Mucosa of descending colon (tissue), 3 donors: ENCODE data around the gene SLC13A2. TPM values are rescaled to one million over a fixed set of nuclear protein-coding genes. Genes with fewer than 3 reads are reported as not detected.

Experiments
- ATAC-seq: fragments of 200-7000 bp; cut with Tn5 transposase; one replicate; pipeline ENCODE4 v1.9.1; 2020; ENCODE audit warnings: mild to moderate bottlenecking, moderate library complexity
- DNase-seq, 3 donors: peaks; one replicate each; pipeline ENCODE4 v3.0.0-alpha.2; 2020
- H3K36me3 ChIP-seq: fragments of 200-600 bp; one replicate; pipeline ENCODE4 v1.8.0; 2021; ENCODE audit warnings: low read depth, mild to moderate bottlenecking
- H3K4me1 ChIP-seq: fragments of 200-600 bp; one replicate; pipeline ENCODE4 v1.8.0; 2021; ENCODE audit warnings: low read depth, mild to moderate bottlenecking
- H3K4me3 ChIP-seq: fragments of 200-600 bp; one replicate; pipeline ENCODE4 v1.8.0; 2021; ENCODE audit warnings: mild to moderate bottlenecking
- H3K9me3 ChIP-seq: fragments of 200-600 bp; one replicate; pipeline ENCODE4 v1.8.0; 2021; ENCODE audit warnings: mild to moderate bottlenecking
- intact Hi-C, 2 donors: fragments of 100-400 bp; cut with DNase I in 1 of 2; cut with micrococcal nuclease in 1 of 2; formaldehyde crosslinking; loops; one replicate each; pipeline versions ENCODE4 v1.11.0 to v1.11.1; 2022; cut with DNase I, micrococcal nuclease
- total RNA-seq, 3 donors: library from RNA; stranded (reverse); fragmentation: NEBNext Ultra II Directional in 2 of 3; extraction: Animal tissue kit (Norgen Biotek cat#: 25700) in 2 of 3; gene quantifications; one replicate each; pipeline versions ENCODE4 v1.2.1 to v1.2.4, GENCODE V29; 2021 to 2023
- TF ChIP-seq, protein P1 (sequence below): fragments of 200-600 bp; IDR thresholded peaks from one replicate; pipeline ENCODE4 v1.8.0; 2022; ENCODE audit warnings: antibody characterized with exemption, mild to moderate bottlenecking
- donor health status: DM: no; HTN: no; CAD: no; lungs with moderate emphysema.
- donor health status: DM: no; HTN: no; CAD: no.
- donor health status: DM: no; HTN: yes; CAD: no.

The SLC13A2 gene
- total RNA-seq, 3 donors from 2014 or later = 14.9 to 87.0 (median 17.1) TPM

DNA sequence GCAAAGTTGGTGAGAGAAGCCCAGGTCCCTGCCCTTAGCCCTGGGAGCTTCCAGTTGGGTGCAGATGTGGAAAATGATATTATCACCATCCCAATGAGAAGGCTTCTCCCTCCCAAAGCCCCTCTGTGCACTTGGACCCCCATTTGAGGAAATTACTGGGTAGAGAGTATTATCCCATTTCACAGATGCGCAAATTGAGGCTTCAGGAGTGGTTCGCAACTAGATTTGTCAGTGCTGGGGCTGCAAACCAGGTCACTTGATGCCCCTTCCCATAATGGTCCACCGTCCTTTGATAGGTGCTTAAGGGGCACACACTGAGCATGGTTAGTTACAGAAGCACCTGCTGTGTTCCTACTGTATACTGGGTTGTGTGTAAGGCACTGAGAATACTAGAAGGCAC, 18.4 kb downstream of the SLC13A2 start:
- Histone ChIP-seq H3K9me3 (no peaks in the 10 kb centered on the region), H3K36me3 (no peaks in the 10 kb centered on the region), H3K4me3 (no peak overlapping the region), H3K4me1 (no peaks in the 10 kb centered on the region)
- intact Hi-C loops = no loop called here
- ATAC-seq (no peak), DNase-seq (no peak)
- TF ChIP-seq, protein P1, sequence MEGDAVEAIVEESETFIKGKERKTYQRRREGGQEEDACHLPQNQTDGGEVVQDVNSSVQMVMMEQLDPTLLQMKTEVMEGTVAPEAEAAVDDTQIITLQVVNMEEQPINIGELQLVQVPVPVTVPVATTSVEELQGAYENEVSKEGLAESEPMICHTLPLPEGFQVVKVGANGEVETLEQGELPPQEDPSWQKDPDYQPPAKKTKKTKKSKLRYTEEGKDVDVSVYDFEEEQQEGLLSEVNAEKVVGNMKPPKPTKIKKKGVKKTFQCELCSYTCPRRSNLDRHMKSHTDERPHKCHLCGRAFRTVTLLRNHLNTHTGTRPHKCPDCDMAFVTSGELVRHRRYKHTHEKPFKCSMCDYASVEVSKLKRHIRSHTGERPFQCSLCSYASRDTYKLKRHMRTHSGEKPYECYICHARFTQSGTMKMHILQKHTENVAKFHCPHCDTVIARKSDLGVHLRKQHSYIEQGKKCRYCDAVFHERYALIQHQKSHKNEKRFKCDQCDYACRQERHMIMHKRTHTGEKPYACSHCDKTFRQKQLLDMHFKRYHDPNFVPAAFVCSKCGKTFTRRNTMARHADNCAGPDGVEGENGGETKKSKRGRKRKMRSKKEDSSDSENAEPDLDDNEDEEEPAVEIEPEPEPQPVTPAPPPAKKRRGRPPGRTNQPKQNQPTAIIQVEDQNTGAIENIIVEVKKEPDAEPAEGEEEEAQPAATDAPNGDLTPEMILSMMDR = no peak

DNA sequence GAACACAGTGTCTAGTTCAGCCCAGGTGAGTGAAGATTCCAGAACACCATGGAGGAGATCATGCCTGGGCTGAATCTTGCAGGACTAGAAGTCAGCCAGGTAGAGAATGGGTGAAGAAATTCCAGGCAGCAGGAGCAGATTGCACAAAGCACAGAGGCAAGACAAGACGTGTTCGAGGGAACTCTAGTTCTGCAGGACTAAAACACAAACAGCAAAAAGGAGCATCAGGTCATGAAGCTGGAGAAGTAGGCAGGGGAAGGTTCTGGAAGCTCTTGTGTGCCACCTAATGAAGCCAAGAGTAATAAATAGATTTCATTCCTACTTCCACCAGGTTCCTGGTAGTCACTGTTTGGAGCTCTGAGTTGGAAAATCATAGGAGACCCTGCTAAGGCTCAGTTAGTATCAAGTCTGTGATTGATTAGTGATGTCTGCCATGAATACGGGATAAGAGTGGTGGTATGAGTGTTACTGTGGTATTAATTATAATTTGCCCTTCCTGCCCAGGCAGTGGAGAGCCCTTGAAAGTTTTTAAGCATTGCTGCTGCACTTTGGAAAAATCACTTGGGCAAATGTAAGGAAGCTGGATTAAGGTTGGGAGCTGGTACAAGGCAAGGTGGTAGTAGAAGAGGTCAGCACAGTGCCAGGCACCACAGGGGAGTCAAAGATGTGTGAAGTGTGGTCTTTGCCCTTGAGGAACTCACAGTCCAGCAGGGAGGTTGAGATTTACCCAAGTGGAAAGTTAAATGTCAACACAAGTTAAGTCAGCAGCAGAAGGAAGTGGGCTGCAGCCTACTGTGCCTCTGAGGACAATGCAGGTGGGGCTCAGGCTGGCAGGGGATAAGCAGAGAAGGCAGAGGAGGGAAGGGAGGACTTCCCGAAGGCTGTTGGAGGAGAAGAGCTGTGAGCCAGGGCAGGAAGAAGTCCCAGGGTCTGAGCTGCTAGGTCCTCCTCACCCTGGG, 19.2 kb downstream of the SLC13A2 start:
- DNase-seq = no peak
- Histone ChIP-seq H3K9me3 (no peaks in the 10 kb centered on the region), H3K4me1 (no peaks in the 10 kb centered on the region), H3K36me3 (no peaks in the 10 kb centered on the region), H3K4me3 (no peak overlapping the region)
- intact Hi-C loops = no loop called here
- ATAC-seq = no peak
- TF ChIP-seq, protein P1 = no peak

DNA sequence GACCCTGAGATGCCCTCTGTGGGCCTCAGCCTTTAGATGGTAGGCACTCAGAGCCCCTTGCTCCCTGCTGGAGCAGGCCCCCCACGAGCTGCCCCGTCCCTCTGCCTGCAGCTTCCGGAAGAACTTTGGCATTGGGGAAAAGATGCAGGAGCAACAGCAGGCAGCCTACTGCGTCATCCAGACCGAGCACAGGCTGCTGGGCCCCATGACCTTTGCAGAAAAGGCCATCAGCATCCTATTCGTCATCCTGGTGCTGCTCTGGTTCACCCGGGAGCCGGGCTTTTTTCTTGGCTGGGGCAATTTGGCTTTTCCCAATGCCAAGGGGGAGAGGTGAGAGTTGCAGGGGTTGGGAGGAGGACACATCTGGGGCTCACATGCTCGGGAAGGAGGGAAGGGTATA, 20.0 kb downstream of the SLC13A2 start:
- peaks cover 1% of the 10 kb centered on the region for H3K4me1 ChIP-seq
- no peaks in the 10 kb centered on the region for H3K9me3 ChIP-seq
- ATAC-seq = no peak
- intact Hi-C loops = no loop called here
- no peak for DNase-seq
- TF ChIP-seq, protein P1 = no peak
- H3K36me3 ChIP-seq = no peaks in the 10 kb centered on the region
- no peak overlapping the region for H3K4me3 ChIP-seq

DNA sequence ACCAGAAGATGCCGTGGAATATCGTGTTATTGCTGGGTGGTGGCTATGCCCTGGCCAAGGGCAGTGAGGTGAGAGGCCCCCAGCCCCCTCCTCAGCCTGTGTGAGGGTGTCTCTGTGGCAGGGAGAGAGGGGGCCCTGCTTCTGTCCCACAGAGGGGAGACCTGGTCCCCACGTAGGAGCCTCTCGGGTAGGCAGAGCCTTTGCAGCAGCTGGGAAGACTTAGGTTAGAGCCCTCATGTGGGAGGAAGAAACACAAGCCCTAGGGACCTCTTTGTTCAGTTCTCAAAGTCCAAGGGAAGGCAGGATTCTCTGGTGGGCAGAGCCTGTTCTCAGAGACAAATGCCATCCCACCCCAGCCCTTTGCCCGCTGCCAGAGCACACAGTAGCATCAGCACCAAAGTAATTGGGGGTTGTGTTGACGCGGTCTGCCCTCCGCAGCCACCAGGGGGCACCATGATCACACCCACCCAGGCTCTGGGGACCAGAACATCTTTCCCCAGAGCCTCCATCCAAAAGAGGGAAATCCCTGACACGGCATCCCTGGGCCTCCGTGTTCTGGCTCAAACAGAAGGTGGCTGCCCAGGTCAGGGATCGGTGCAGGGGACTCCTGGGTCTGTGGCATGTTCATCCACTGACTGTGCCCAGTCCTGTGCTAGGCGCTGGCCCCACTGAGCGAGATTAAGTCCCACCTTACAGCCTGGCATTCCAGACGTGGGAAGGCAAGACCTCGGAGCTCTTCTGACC, 21.2 kb downstream of the SLC13A2 start:
- intact Hi-C loops = loop anchor here (5.0 kb wide), 2 partner anchors 43 to 53 kb away; no protein-coding TSS in a partner anchor
- Histone ChIP-seq H3K4me3 (no peak overlapping the region), H3K36me3 (no peaks in the 10 kb centered on the region), H3K4me1 (peaks cover 12% of the 10 kb centered on the region), H3K9me3 (no peaks in the 10 kb centered on the region)
- ATAC-seq (peak; percentile 64), DNase-seq (peak; percentile 75 to 88 (median 86))
- TF ChIP-seq, protein P1 = peak; percentile 86

DNA sequence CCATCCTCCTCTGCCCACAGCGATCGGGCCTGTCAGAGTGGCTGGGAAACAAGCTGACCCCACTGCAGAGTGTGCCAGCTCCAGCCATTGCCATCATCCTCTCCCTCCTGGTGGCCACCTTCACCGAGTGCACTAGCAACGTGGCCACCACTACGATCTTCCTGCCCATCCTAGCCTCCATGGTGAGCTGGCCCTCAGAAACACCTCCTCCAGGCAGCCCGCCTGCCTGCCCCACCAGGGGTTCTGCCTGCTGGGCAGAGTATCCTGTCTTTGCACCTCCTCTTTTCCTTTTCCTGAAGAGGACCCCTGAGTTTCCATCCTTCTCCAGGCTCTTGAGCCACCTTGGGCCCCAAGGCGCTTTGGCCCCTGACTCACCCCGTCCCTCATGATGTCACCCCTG, 22.2 kb downstream of the SLC13A2 start:
- intact Hi-C loops = loop anchor here (5.0 kb wide), 2 partner anchors 42 to 52 kb away; no protein-coding TSS in a partner anchor
- DNase-seq = no peak
- no peak overlapping the region for H3K4me3 ChIP-seq
- no peaks in the 10 kb centered on the region for H3K36me3 ChIP-seq
- no peaks in the 10 kb centered on the region for H3K9me3 ChIP-seq
- TF ChIP-seq, protein P1 = no peak
- peaks cover 20% of the 10 kb centered on the region for H3K4me1 ChIP-seq
- no peak for ATAC-seq
